HG03442 (cell line): ENCODE data around the gene ZNF23.

Source experiments
- ATAC-seq: cut with Tn5 transposase; IDR thresholded peaks from one replicate; pipeline ENCODE4 v1.9.1; 2021; ENCODE audit warnings: mild to moderate bottlenecking, moderate library complexity; ENCODE audit not compliant: unreplicated experiment

The ZNF23 gene

GRCh38 chr16:71472931-71473330 lies 10.9 kb upstream of the ZNF23 start:
- no peak for ATAC-seq

DNA sequence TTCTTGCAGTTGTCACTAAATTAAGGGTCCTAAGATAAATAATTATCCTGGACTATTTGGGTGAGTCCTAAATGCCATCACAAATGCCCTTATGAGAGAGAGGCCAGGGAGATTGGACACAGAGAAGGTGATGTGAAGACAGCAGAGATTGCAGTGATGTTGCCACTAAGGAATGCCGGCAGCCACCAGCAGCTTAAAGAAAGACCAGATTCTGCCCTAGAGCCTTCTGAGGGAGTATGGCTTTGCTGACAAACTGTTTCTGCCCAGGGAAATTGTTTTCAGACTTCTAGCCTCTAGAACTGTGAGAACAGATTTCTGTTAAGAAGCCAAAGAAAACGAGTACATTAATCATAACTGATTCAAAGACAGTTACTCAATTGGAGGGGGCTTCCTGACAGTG lies 10.0 kb upstream of the ZNF23 start:
- no peak for ATAC-seq

GRCh38 chr16:71467810-71468209 lies 5.8 kb upstream of the ZNF23 start:
- no peak for ATAC-seq

GRCh38 chr16:71464231-71464630 lies 2.2 kb upstream of the ZNF23 start:
- no peak for ATAC-seq

DNA sequence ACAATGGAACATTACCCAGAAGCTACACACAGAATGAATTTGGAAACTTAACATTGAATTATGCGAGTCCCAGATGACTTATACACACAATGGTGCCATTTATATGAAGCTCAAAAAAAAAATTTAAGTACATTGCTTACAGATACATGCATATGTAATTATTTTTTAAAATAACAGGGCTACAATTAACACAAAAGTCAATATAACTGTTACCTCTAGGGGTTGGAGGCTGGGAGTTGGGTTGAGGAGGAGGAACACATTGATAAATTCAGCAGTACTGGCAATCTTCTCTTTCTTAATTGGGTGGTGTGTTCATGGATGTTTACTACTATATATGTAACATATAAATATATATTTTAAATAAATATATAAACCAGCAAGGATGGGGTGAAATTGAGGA lies 1.1 kb downstream of the ZNF23 start:
- ATAC-seq: no peak

DNA sequence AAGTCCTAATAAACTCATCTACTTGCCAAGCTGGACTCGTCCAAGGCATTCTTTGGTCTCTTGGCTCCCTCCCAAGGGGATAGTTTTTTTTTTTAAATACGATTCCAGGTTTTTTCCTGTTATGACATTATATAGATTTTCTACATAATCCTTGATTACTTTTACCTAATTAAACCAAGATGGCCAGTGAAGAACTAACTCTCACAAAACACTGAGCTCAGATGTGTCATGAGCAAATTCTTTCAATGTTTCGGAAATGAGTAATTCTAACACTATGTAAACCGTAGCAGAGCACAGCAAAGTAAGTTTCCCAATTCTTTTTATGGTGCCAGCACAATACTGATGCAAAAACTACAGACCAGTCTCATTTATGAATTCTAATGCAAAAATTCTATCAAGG lies 1.8 kb downstream of the ZNF23 start:
- ATAC-seq: no peak

- no peak for ATAC-seq
These were observed 2.5 kb downstream of the ZNF23 start for GRCh38 chr16:71459510-71459909.

GRCh38 chr16:71456801-71457200 lies 5.2 kb downstream of the ZNF23 start:
- no peak for ATAC-seq

DNA sequence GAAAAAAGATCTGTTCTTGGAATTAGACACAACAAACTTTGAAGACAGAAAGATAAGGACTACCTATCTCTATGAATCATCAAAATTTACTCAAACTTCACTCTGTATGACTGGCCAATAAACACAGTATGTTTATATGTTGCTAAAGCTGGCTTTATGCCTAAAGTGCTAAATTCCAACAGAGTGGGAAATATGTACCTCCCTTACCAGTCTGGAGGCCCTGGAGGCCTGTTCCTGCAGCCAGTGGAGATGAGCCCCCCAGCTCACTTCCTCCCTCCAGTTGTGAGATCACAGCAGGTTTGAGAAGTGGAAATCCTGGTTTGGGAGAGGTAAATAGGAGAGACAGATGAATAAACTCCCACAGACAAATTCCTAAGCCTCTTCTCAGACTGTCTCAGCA lies 9.0 kb downstream of the ZNF23 start:
- no peak for ATAC-seq

DNA sequence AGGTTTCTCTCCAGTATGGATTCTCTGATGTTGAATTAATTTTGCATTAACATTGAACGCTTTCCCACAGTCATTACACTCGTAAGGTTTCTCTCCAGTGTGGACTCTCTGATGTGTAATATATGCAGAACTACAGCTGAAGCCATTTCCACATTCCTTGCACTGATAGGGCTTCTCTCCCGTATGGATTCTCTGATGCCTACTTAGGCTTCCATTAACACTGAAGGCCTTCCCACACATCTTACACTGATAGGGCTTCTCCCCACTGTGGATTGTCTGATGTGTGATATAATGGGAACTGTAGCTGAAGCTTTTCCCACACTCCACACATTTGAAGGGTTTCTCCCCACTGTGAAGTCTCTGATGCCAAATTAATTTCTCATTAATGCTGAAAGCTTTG lies 13.0 kb downstream of the ZNF23 start:
- no peak for ATAC-seq

GRCh38 chr16:71448274-71448866 lies 13.7 kb downstream of the ZNF23 start:
- no peak for ATAC-seq

- ATAC-seq: no peak
These were observed 18.3 kb downstream of the ZNF23 start for GRCh38 chr16:71443714-71444113.

DNA sequence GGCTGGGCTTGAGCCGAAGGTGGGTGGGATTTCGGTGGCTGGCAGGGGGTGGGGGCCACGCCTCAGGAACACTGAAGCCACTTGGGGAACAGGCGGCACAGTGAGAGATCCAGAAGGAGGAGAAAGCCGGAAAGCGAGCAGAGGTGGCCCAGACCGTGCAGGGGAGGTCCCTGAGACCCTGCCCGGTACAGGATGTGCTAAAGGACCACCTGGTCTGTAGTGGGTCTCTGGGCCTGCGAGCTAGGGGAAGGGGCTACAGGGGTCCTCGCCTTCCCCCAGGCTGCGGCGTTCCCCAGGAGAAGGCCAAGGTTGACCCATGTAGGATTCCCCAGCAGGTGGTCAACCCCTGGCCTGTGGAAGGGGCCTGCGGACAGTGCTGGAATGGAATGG lies 20.0 kb downstream of the ZNF23 start, which contains the start of gene TLE7:
Gene TLE7, minus strand, starts transcription at position 4 of the 390 bp plus-strand sequence. CDS start 8,730 bp downstream, outside the sequence.
- ATAC-seq: no peak

DNA sequence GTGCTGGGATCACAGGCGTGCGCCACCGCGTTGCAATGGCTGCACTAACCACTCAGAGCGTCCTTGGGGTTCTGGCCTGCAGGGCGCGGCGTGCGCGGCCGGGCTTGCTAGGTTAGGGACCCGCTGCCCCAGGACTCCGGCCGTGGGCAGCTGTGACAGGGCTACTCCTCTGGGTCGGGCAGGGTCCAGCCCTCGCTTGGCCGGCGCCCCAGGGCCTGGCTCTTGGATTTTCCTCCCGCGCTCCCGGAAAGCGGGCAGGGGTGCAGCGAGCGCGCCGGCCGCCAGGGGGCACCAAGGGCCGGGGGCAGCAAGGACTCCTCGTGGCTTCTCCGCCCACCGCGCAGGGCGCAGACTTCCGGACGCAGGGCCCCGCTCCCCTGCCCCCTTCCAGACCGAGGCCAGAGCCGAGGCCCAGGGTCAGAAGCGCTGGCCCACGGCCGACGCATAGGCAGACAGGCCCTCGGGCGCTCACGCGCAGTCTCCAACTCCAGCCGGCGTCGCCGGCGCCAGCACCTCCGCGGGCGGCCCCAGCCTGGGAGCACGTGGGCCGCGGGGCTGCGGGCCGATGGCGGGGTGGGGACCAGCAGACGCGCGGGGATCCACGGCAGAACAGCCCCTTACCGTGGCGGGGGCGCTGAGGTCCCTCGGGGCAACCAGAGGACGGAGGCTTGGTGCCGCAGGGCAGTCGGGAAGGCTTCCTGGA lies 20.5 kb downstream of the ZNF23 start:
- no peak for ATAC-seq

DNA sequence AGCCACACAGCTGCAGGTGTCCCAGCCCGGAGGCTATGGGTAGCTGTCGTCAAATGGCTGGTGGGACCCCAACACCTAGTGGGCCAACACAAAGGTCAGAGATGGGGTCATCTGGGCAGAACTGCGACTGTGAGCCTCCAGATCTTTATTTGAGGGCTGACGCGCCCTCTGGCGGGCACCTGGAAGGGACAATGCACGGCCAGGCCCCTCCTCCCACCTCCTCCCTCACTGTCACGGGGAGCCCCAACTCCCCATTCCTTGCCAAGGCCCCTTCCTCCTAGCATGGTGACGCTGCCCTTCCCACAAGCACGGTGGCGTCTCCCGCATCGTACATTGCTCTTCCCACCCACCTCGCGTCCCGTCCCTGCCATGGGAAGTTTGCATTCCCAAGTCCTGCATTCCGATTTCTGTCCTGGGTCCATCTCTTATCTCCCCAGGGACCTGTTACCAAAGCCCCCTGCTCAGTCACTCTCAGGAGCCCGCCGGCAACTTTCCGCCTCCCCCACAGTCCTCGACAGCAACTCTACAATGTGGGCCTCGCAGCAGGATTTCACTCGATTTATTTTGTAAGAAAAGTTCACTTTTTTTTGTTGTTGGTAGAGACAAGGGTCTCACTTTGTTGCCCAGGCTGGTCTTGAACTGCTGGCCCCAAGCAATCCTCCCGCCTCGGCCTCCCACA lies 21.2 kb downstream of the ZNF23 start:
- ATAC-seq: no peak

DNA sequence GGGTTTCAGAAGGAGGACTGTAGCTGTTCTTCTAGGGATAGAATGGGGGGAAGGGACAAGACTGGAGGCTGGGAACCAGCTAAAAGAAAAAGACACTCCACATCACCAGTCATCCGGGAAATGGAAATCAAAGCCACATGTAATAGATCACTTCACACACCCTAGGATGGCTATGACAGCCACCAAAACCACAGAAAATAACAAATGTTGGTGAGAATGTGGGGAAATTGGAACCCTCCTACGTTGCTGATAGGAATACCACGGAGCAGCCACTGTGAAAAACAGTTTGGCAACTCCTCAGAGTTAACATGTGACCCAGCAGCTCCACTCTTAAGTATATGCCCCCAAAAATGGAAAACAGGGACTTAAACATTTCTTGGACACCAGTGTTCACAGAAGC lies 22.5 kb downstream of the ZNF23 start:
- no peak for ATAC-seq

GRCh38 chr16:71436473-71436872 lies 25.6 kb downstream of the ZNF23 start:
- ATAC-seq: no peak

DNA sequence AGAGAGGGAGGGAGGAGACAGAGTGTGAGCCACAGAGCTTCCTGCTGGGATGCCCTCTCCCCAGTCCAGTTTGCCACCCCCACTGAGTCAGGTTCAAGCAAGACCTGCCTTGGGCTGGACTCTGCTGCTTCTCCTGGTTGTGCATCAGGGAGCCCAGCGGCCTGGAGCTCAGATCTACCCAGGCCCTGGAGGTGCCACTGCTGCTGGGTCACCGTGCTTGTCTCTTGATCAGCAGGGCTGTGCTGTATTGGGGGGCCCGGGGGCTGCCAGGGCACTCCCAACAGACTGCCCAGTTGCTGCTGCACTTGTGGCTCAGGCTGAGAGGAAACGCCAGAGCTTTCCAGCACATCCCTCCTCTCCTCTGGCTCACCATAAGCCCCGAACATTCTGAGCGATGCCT lies 29.1 kb downstream of the ZNF23 start:
- no peak for ATAC-seq

GRCh38 chr16:71431991-71432390 lies 30.1 kb downstream of the ZNF23 start:
- no peak for ATAC-seq

- no peak for ATAC-seq
These were observed 30.9 kb downstream of the ZNF23 start for GRCh38 chr16:71431176-71431575.

GRCh38 chr16:71430744-71431143 lies 31.3 kb downstream of the ZNF23 start:
- ATAC-seq: no peak

DNA sequence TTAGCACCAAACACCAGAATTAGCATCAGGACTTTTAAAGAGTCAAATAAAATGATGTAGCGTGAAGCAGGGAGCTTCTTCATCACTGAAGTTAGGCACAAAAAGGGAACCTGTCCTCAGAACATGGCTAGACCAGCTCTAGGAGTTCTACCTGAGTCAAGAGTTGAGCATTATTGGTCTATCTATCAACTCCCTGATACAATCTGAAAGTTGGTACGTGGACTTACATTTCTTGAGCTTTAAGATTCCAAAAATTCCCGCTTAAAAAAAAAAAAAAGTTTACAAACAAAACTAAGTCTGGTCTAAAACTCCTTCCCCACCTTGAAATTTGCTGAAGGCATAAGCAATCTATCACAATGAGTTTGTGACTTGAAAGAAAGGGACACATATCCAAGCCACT lies 32.5 kb downstream of the ZNF23 start:
- no peak for ATAC-seq
